HG02759 (cell line): ENCODE measurements around the gene CCDC127.
"Not testable (repeated sequence)": the region's sequence is repeated elsewhere in the genome, so short reads cannot be mapped to it uniquely, and the experiment has no call there.

Experiments
- ATAC-seq: cut with Tn5 transposase; IDR thresholded peaks from one replicate; pipeline ENCODE4 v1.9.1; 2021; ENCODE audit warnings: mild to moderate bottlenecking, moderate library complexity; ENCODE audit not compliant: unreplicated experiment

Gene CCDC127

GRCh38 chr5:235527-235926 lies 17.6 kb upstream of the CCDC127 start:
- ATAC-seq = not testable (repeated sequence)

- ATAC-seq = no peak
These were observed 16.5 kb upstream of the CCDC127 start for GRCh38 chr5:234450-234849.

- ATAC-seq = not testable (repeated sequence)
These were observed 15.5 kb upstream of the CCDC127 start for GRCh38 chr5:233426-233825.

- no peak for ATAC-seq
These were observed 13.7 kb upstream of the CCDC127 start for GRCh38 chr5:231661-232060.

GRCh38 chr5:230711-231110 lies 12.8 kb upstream of the CCDC127 start:
- ATAC-seq = no peak

GRCh38 chr5:228886-229285 lies 10.9 kb upstream of the CCDC127 start:
- no peak for ATAC-seq

- not testable (repeated sequence) for ATAC-seq
These were observed 9.4 kb upstream of the CCDC127 start for GRCh38 chr5:227375-227774.

GRCh38 chr5:225334-225733 lies 7.4 kb upstream of the CCDC127 start:
- no peak for ATAC-seq

- ATAC-seq = no peak
These were observed 5.8 kb upstream of the CCDC127 start for GRCh38 chr5:223791-224190.

- not testable (repeated sequence) for ATAC-seq
These were observed 5.2 kb upstream of the CCDC127 start for GRCh38 chr5:222951-223715.

GRCh38 chr5:219991-220390 lies 2.0 kb upstream of the CCDC127 start:
- ATAC-seq = no peak

GRCh38 chr5:219460-219863 lies 1.5 kb upstream of the CCDC127 start:
- no peak for ATAC-seq

GRCh38 chr5:218457-219291 lies 721 bp upstream of the CCDC127 start:
- ATAC-seq = peak; percentile 27

GRCh38 chr5:216076-216475 lies 1.9 kb downstream of the CCDC127 start:
- not testable (repeated sequence) for ATAC-seq

- ATAC-seq = not testable (repeated sequence)
These were observed 2.7 kb downstream of the CCDC127 start for GRCh38 chr5:215256-215655.

- no peak for ATAC-seq
These were observed 4.1 kb downstream of the CCDC127 start for GRCh38 chr5:213803-214395.

GRCh38 chr5:208449-209114 lies 9.4 kb downstream of the CCDC127 start:
- no peak for ATAC-seq

- no peak for ATAC-seq
These were observed 10.4 kb downstream of the CCDC127 start for GRCh38 chr5:207599-207998.

GRCh38 chr5:206927-207536 lies 10.9 kb downstream of the CCDC127 start:
- no peak for ATAC-seq

GRCh38 chr5:206406-206805 lies 11.5 kb downstream of the CCDC127 start:
- no peak for ATAC-seq
